ENCODE data around the gene ARF1. TPM values are rescaled to one million over a fixed set of nuclear protein-coding genes. Genes with fewer than 3 reads are reported as not detected.

Gene ARF1
- total RNA-seq, 1 experiment from 2014 or later: 106 TPM

DNA sequence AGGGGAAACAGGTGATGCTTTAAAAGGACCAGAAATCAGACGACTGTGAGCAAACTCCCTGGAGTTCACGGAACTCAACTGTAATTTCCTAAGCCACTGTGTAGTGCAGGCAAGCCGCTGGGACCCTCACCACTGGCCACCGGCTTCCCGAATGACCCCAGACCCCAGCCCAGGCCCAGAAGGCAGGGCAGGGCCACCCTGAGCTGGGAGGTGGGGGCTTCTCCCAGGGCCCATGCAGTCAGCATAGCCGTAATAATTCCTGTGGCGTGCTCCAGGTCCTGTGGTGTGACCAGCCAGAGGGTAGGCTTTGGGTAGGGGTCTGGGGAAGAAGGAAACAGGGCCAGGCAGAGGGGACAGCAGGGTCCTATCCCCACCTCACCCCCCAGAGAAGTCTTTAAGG is 3.5 kb upstream of the ARF1 start:
- in situ Hi-C loops (cut with HindIII; ENCODE audit: low pct_unique_long_range_greater_than_20kb, low sequenced_read_pairs): no loop called here
- no peak for DNase-seq (ENCODE audit: low read depth, low spot score)

- no peak for DNase-seq (ENCODE audit: low read depth, low spot score)
- in situ Hi-C loops (cut with HindIII; ENCODE audit: low pct_unique_long_range_greater_than_20kb, low sequenced_read_pairs): no loop called here
Measured at GRCh38 chr1:228079601-228080263, 2.8 kb upstream of the ARF1 start.

- in situ Hi-C loops (cut with HindIII; ENCODE audit: low pct_unique_long_range_greater_than_20kb, low sequenced_read_pairs): no loop called here
- DNase-seq (ENCODE audit: low read depth, low spot score): no peak
Measured at GRCh38 chr1:228081144-228081543, 1.4 kb upstream of the ARF1 start.

GRCh38 chr1:228081578-228082213 is 812 bp upstream of the ARF1 start:
- no peak for DNase-seq (ENCODE audit: low read depth, low spot score)
- in situ Hi-C loops (cut with HindIII; ENCODE audit: low pct_unique_long_range_greater_than_20kb, low sequenced_read_pairs): no loop called here

GRCh38 chr1:228082918-228083870 is 686 bp downstream of the ARF1 start:
- in situ Hi-C loops (cut with HindIII; ENCODE audit: low pct_unique_long_range_greater_than_20kb, low sequenced_read_pairs): no loop called here
- DNase-seq (ENCODE audit: low read depth, low spot score): no peak

DNA sequence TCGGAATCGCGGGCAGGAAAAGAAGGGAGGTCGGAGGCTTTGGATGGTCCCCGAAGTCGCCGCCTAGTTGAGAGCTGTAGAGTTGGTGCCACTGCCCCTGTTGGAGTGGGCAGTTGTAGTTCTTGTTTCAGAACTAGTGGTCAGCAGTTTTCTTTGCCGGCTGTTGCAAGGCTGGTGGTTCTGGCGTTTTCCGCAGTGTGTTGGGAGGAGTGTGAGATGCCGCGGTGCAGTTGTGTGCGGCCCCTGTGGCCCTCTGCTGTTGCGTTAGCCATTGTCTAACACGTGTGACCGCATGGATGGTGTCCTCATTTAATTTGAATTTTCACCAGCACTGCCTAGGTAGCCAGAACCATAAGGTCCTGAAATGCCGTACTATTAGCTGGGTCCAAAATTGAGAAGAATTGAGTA is 1.4 kb downstream of the ARF1 start:
- peak; percentile 22 for DNase-seq (ENCODE audit: low read depth, low spot score)
- in situ Hi-C loops (cut with HindIII; ENCODE audit: low pct_unique_long_range_greater_than_20kb, low sequenced_read_pairs): no loop called here

DNA sequence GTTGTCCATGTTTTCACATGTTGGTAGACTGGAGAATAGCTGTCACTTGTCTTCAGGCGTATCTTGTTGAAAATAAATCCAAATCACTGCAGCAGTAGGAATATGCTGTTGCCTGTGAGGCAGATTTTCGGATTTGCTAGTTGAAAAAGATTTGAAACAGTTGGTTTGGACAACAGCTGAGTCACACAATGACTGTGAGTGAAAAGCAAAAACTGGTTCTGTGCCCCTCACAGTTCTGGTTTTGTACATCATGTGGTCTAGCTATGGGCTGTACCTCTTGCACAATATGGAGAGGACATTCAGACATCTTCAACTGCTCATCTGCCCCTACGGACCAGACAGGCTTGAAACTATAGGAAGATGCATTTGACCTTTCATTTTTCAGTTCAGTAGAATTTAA is 1.8 kb downstream of the ARF1 start:
- no peak for DNase-seq (ENCODE audit: low read depth, low spot score)
- in situ Hi-C loops (cut with HindIII; ENCODE audit: low pct_unique_long_range_greater_than_20kb, low sequenced_read_pairs): no loop called here

GRCh38 chr1:228084797-228085196 is 2.3 kb downstream of the ARF1 start:
- no peak for DNase-seq (ENCODE audit: low read depth, low spot score)
- in situ Hi-C loops (cut with HindIII; ENCODE audit: low pct_unique_long_range_greater_than_20kb, low sequenced_read_pairs): no loop called here

DNA sequence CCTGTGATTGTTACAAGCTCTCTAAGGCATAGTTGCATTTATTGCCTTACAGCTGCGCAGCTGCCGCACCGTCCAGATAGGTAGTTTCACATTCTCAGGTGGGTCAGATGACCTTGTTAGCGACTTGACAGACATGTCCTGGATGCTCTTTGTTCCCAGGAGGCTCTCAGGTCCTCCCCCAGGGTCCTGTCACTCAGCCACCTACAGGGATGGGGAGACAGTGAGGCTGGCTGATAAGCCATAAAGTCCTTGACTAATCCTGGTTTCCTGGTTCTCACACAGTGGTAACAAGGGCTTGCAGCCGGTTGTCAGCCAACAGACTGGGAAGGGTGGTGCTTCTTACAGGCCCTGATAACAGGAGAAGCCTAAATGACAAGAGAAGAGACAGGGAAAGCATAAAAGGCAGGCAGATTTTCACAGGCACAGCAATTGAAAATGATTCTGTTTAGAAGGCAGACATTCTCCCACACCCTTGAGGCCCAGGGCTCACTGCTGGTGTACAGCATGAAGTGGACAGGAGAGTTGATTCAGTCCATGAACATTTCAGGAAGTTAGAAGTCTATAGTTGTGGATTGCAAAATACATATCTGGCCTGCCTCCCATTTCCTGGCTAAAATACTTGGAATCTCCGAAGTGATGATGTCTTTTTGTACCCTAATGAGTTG is 2.9 kb downstream of the ARF1 start:
- DNase-seq (ENCODE audit: low read depth, low spot score): no peak
- in situ Hi-C loops (cut with HindIII; ENCODE audit: low pct_unique_long_range_greater_than_20kb, low sequenced_read_pairs): no loop called here

DNA sequence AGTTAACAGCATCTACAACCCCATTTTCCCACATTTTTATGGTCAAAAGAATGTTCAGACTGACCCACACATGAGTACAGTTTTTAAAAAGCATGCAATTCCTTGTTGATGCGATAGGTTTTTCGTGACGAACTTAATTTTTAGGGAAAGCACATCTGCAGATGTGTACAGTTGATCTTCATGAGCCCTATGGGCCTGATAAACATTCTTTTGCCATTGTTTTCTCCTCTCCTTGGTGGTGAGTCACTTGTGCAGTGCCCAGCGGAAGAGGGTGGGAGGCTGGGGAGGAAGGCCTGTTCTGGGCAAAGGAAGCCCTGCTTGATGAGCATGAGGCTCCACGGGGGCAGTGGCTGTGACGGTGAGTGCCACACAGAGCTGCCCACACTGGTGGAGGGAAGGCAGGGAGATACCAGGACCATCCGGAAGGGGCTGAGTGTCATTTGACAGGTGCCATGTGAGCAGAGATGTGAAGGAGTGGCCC is 5.3 kb downstream of the ARF1 start:
- DNase-seq (ENCODE audit: low read depth, low spot score): no peak
- in situ Hi-C loops (cut with HindIII; ENCODE audit: low pct_unique_long_range_greater_than_20kb, low sequenced_read_pairs): no loop called here

DNA sequence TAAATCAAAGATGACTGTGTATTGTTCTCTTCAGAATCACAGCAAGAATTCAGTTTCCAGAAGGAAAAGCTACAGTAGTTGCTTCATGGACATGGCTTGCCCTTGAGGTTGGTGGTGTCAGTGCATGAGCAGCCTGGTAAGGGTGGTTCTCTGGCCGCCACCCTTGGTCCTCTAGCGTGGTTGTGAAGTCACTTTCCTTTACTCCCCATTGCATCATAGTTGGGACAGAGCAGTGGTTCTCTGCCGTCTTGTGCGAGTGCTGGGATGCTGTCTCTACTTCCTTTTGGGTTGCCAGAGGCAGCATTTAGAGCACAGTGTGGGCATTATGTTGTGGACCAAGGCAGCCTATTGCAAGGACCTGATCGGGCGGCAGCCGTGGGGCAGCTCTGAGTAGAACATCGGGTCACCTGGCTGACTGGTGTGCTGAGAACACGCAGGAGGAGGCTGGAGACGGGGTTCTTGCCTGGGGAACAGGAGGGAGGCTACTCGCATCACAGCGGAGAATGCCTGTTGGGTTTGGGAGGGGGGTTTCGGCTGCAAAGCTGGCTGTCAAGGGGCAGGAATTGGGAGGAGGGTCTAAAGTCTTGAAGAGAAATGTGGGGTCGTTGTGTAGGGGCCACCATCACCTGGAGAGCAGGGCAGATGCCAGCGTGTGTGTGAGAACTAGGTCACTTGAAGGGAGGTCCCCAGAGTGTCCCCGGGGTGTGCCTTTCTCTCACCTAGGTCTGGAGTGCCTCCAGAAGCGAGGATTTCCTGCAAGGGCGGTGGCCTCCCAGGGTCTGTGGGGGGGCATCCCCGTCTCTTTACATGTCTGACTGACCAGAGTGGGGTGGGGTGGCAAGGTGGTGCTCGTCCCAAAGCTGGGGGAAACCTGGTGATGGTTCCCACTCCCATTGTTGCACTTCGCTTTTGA is 6.3 kb downstream of the ARF1 start:
- no peak for DNase-seq (ENCODE audit: low read depth, low spot score)
- in situ Hi-C loops (cut with HindIII; ENCODE audit: low pct_unique_long_range_greater_than_20kb, low sequenced_read_pairs): no loop called here

DNA sequence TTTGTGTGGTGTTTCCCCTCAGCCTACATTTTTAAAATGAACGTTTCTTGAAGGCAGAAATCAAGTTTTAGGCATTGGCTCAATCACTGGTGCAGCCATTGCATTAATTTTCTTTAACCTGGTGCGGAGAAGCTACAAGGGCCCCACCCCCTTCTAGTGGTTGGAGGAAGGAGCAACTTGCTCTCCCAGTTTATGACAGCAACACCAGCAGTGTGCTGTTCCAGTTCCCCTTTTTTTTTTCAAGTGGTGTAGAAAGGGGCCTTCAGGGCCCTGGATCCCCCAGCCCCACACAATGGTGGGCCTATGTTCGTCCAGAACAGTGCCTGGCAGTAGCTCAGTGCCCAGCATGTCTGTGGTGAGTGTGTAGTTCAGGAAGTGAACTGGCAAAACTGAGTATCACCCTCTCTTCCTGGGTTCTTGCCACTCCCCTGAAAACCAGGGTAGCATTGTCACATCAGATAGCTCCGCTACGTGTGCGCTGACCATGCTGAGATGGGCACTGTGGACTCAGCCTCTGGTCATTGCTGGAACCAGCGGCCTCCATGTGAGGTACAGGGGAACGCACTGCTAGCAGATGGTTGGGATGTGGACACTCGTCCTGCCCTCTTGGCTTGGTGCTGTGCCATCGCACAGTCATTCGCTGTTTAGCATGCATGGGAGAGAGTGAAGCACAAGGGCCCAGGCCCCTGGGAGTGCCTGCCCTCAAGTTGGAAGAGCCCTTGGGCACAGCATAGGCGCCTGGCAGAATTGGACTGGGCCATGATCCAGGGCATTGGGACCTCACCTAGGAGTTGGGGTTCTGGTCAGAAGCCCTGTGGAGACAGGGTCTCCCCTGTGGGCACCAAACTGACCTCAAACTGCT is 7.2 kb downstream of the ARF1 start:
- no peak for DNase-seq (ENCODE audit: low read depth, low spot score)
- in situ Hi-C loops (cut with HindIII; ENCODE audit: low pct_unique_long_range_greater_than_20kb, low sequenced_read_pairs): no loop called here

DNA sequence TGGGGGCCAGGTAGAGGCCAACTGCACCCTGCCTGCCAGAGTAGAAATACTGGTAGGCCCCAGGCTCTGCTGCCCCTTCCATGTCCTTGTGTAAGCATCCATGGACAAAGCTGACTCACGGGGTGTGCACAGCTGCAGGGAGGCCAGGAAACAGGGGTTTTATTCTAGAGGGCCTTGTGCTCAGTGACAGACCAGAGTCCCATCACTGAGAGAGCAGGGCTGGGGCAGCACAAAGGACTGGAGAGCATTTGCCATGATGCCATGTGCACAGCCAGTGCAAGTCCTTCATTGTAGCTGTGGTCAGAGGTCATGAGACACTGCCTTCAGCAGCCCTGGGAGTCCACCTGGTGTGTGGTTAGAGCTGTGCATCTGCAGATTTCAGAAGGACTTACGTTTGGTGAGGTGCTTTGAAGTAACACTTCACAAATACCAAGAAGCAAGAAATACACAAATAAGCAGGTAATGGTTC is 8.1 kb downstream of the ARF1 start:
- in situ Hi-C loops (cut with HindIII; ENCODE audit: low pct_unique_long_range_greater_than_20kb, low sequenced_read_pairs): no loop called here
- DNase-seq (ENCODE audit: low read depth, low spot score): no peak

DNA sequence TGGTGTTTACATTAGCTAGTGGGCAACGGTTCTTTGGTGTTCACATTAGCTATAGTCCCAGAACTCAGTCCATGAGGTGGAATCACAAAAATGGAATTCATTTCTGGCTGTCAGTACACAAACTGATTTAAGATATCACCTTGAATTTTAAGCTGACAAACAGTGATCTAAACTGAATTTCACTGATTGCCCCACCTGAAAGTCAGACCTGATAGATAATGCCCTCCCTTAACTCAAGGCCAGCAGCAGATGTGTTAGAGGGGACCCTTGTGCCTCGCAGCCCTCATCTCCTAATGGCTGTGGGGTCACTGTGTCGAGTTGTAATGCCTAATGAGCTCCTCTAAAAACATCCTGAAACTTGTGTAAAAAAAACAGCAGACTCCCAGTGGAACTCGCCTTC is 8.6 kb downstream of the ARF1 start:
- no peak for DNase-seq (ENCODE audit: low read depth, low spot score)
- in situ Hi-C loops (cut with HindIII; ENCODE audit: low pct_unique_long_range_greater_than_20kb, low sequenced_read_pairs): no loop called here

DNA sequence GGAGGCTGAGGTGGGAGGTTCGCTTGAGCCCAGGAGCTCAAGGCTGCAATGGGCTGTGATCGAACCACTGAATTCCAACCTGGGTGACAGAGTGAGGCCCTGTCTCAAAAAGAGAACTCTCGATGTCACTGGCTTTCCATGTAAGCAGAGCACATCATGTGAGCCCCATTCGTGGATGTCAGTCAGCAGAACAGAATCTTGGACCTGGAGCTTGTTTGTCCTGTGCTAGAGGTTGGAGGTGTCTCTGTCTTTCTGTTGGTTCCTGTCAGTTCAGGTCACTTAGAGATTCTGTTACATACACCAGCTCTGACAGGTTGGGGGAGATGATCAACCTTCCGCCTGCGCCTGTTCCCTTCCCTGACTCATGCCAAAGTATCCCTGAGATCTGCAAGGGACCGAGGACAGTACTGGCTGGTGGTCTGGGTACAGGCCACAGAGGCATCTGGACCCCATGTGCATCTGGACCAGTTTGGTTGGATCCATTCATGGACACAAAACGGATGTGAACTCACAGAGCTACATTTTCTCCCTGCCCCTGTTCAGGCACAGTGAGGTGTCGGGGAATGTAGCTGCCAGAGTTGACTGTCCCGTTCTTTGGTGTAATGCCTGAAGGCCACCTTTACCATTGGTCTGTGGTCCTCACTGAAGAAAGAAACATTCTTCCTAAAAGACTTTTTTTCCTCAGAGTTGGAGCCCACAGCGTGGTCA is 10.0 kb downstream of the ARF1 start:
- DNase-seq (ENCODE audit: low read depth, low spot score): no peak
- in situ Hi-C loops (cut with HindIII; ENCODE audit: low pct_unique_long_range_greater_than_20kb, low sequenced_read_pairs): no loop called here
